ENCODE results near the gene MAP7. TPM values are rescaled to one million over a fixed set of nuclear protein-coding genes. Genes with fewer than 3 reads are reported as not detected.
"Not testable (repeated sequence)": the region's sequence is repeated elsewhere in the genome, so short reads cannot be mapped to it uniquely, and the experiment has no call there.

Gene MAP7
- total RNA-seq, 1 donor from 2014 or later, result 101 TPM

- Mint-ChIP-seq H3K4me3 (ENCODE audit: low read depth) (no peak overlapping the region), H3K36me3 (ENCODE audit: insufficient read depth) (no peaks in the 10 kb centered on the region), H3K27me3 (peaks cover 24% of the 10 kb centered on the region), H3K9me3 (ENCODE audit: low read depth) (peaks cover 3% of the 10 kb centered on the region), H3K27ac (no peak overlapping the region), H3K4me1 (ENCODE audit: low read depth) (no peaks in the 10 kb centered on the region)
- DNase-seq (ENCODE audit: low spot score, unreplicated experiment), result no peak
- TF ChIP-seq, protein P1, sequence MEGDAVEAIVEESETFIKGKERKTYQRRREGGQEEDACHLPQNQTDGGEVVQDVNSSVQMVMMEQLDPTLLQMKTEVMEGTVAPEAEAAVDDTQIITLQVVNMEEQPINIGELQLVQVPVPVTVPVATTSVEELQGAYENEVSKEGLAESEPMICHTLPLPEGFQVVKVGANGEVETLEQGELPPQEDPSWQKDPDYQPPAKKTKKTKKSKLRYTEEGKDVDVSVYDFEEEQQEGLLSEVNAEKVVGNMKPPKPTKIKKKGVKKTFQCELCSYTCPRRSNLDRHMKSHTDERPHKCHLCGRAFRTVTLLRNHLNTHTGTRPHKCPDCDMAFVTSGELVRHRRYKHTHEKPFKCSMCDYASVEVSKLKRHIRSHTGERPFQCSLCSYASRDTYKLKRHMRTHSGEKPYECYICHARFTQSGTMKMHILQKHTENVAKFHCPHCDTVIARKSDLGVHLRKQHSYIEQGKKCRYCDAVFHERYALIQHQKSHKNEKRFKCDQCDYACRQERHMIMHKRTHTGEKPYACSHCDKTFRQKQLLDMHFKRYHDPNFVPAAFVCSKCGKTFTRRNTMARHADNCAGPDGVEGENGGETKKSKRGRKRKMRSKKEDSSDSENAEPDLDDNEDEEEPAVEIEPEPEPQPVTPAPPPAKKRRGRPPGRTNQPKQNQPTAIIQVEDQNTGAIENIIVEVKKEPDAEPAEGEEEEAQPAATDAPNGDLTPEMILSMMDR (IDR thresholded peaks at IDR 0.05; ENCODE audit: unreplicated experiment), result no peak
These were observed 42.9 kb upstream of the MAP7 start for GRCh38 chr6:136592930-136593673.

- no peaks in the 10 kb centered on the region for H3K36me3 Mint-ChIP-seq (ENCODE audit: insufficient read depth)
- H3K27ac Mint-ChIP-seq, result no peak overlapping the region
- no peaks in the 10 kb centered on the region for H3K4me1 Mint-ChIP-seq (ENCODE audit: low read depth)
- peaks cover 19% of the 10 kb centered on the region for H3K27me3 Mint-ChIP-seq
- peaks cover 3% of the 10 kb centered on the region for H3K9me3 Mint-ChIP-seq (ENCODE audit: low read depth)
- no peak overlapping the region for H3K4me3 Mint-ChIP-seq (ENCODE audit: low read depth)
- TF ChIP-seq, protein P1 (IDR thresholded peaks at IDR 0.05; ENCODE audit: unreplicated experiment), result no peak
- DNase-seq (ENCODE audit: low spot score, unreplicated experiment), result no peak
These were observed 41.4 kb upstream of the MAP7 start for GRCh38 chr6:136591617-136592016.

DNA sequence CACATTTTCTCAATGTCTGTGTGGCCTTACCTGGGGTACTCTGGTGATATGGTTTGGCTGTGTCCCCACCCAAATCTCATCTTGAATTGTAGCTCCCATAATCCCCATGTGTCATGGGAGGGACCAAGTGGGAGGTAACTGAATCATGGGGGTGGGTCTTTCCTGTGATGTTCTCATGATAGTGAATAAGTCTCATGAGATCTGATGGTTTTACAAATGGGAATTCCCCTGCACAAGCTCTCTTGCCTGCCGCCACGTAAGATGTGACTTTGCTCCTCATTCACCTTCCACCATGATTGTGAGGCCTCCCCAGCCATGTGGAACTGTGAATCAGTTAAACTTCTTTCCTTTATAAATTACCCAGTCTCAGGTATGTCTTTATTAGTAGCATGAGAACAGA, 40.6 kb upstream of the MAP7 start:
- not testable (repeated sequence) for H3K27ac Mint-ChIP-seq; H3K4me1 Mint-ChIP-seq (ENCODE audit: low read depth); DNase-seq (ENCODE audit: low spot score, unreplicated experiment); H3K36me3 Mint-ChIP-seq (ENCODE audit: insufficient read depth); H3K4me3 Mint-ChIP-seq (ENCODE audit: low read depth); H3K9me3 Mint-ChIP-seq (ENCODE audit: low read depth)
- peaks cover 11% of the 10 kb centered on the region for H3K27me3 Mint-ChIP-seq

DNA sequence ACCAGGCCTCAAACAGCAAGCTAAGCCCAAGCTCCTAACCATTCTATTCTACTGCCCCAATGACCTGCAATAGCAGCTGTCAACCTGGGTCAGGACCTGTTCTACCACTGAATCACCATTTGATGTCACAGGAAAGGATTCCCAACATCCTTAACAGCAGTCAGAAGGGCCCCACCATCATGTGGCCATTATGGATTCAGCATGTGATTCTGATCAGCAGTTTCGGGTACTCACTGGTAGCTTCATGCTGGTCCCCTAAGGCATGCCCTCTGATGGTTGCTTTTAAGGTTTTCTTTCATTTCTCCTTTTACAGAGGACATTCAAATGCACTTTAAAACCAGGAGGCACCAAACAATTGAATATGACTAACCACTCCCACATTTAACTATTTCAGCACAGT, 37.3 kb upstream of the MAP7 start:
- peaks cover 3% of the 10 kb centered on the region for H3K9me3 Mint-ChIP-seq (ENCODE audit: low read depth)
- no peak for DNase-seq (ENCODE audit: low spot score, unreplicated experiment)
- peaks cover 6% of the 10 kb centered on the region for H3K27me3 Mint-ChIP-seq
- no peaks in the 10 kb centered on the region for H3K36me3 Mint-ChIP-seq (ENCODE audit: insufficient read depth)
- TF ChIP-seq, protein P1 (IDR thresholded peaks at IDR 0.05; ENCODE audit: unreplicated experiment), result no peak
- no peaks in the 10 kb centered on the region for H3K4me1 Mint-ChIP-seq (ENCODE audit: low read depth)
- H3K27ac Mint-ChIP-seq, result no peak overlapping the region
- H3K4me3 Mint-ChIP-seq (ENCODE audit: low read depth), result no peak overlapping the region

DNA sequence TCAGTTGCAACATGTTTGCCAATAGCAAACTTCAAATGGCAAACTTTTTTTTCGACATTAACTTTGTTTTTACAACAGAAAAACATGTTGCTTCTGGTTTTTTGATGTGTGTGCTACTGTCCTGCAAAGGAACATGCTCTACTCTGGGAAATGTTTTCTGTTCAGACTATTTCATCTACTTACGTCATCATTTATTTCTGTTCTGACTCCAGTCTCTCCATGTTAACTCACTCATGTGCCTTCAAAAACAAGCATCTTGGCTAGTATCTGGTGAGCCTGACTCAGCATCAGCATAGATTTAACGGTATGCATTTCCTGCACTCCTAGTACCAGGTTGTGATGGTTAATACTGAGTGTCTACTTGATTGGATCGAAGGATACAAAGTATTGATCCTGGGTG, 36.1 kb upstream of the MAP7 start:
- TF ChIP-seq, protein P1 (IDR thresholded peaks at IDR 0.05; ENCODE audit: unreplicated experiment), result no peak
- no peak overlapping the region for H3K4me3 Mint-ChIP-seq (ENCODE audit: low read depth)
- H3K27ac Mint-ChIP-seq, result no peak overlapping the region

GRCh38 chr6:136585523-136585922, 35.3 kb upstream of the MAP7 start:
- H3K27me3 Mint-ChIP-seq; H3K9me3 Mint-ChIP-seq (ENCODE audit: low read depth); H3K4me3 Mint-ChIP-seq (ENCODE audit: low read depth); DNase-seq (ENCODE audit: low spot score, unreplicated experiment); H3K27ac Mint-ChIP-seq; H3K4me1 Mint-ChIP-seq (ENCODE audit: low read depth); H3K36me3 Mint-ChIP-seq (ENCODE audit: insufficient read depth): not testable (repeated sequence)

More for the DNA sequence above, 36.1 kb upstream of the MAP7 start:
- peaks cover 3% of the 10 kb centered on the region for H3K27me3 Mint-ChIP-seq
- no peaks in the 10 kb centered on the region for H3K4me1 Mint-ChIP-seq (ENCODE audit: low read depth)
- H3K9me3 Mint-ChIP-seq (ENCODE audit: low read depth), result peaks cover 3% of the 10 kb centered on the region
- no peaks in the 10 kb centered on the region for H3K36me3 Mint-ChIP-seq (ENCODE audit: insufficient read depth)
- no peak for DNase-seq (ENCODE audit: low spot score, unreplicated experiment)

DNA sequence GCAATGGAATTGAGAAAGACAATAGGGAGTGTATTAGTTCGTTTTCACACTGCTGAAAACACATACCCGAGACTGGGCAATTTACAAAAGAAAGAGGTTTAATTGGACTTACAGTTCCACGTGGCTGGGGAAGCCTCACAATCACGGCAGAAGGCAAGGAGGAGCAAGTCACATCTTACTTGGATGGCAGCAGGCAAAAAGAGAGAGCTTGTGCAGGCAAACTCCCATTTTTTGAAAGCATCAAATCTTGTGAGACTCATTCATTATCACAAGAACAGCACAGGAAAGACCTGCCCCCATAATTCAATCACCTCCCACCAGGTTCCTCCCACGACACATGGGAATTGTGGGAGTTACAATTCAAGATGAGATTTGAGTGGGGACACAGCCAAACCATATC, 34.1 kb upstream of the MAP7 start:
- DNase-seq (ENCODE audit: low spot score, unreplicated experiment); H3K27me3 Mint-ChIP-seq; H3K4me1 Mint-ChIP-seq (ENCODE audit: low read depth); H3K9me3 Mint-ChIP-seq (ENCODE audit: low read depth); H3K4me3 Mint-ChIP-seq (ENCODE audit: low read depth); H3K36me3 Mint-ChIP-seq (ENCODE audit: insufficient read depth); H3K27ac Mint-ChIP-seq: not testable (repeated sequence)
